Hepatocyte (in vitro differentiated cells): ENCODE data around the gene ADAMTS14. TPM values are rescaled to one million over a fixed set of nuclear protein-coding genes. Genes with fewer than 3 reads are reported as not detected.

Experiments
- DNase-seq: peaks from one replicate; pipeline ENCODE4 v3.0.0-alpha.2; 2016; ENCODE audit warnings: low spot score
- H2AFZ ChIP-seq: fragments of 200-600 bp; sonication (generic); 2 replicates; pipeline ENCODE4 v1.6.0; 2016; ENCODE audit warnings: antibody characterized with exemption, mild to moderate bottlenecking
- H3K27ac ChIP-seq: fragments of 200-600 bp; sonication (generic); 2 replicates; pipeline ENCODE4 v1.5.1; 2016; ENCODE audit warnings: mild to moderate bottlenecking
- H3K27me3 ChIP-seq: fragments of 200-600 bp; sonication (generic); 2 replicates; pipeline ENCODE4 v1.6.1; 2016
- H3K36me3 ChIP-seq: fragments of 200-600 bp; sonication (generic); replicated peaks from 2 replicates; pipeline ENCODE4 v1.5.1; 2016; ENCODE audit warnings: low read depth; ENCODE audit not compliant: insufficient read depth
- H3K4me1 ChIP-seq: fragments of 200-600 bp; sonication (generic); 2 replicates; pipeline ENCODE4 v1.5.1; 2016; ENCODE audit warnings: mild to moderate bottlenecking, moderate library complexity; ENCODE audit not compliant: insufficient read depth
- H3K4me2 ChIP-seq: fragments of 200-600 bp; sonication (generic); 2 replicates; pipeline ENCODE4 v1.6.0; 2016
- H3K4me3 ChIP-seq: fragments of 200-600 bp; sonication (generic); 2 replicates; pipeline ENCODE4 v1.5.1; 2016; ENCODE audit warnings: mild to moderate bottlenecking
- H3K79me2 ChIP-seq: fragments of 200-600 bp; sonication (generic); 2 replicates; pipeline ENCODE4 v1.6.0; 2017; ENCODE audit warnings: mild to moderate bottlenecking
- H3K9me2 ChIP-seq: fragments of 200-600 bp; sonication (generic); replicated peaks from 2 replicates; pipeline ENCODE4 v1.6.0; 2017; ENCODE audit warnings: mild to moderate bottlenecking; ENCODE audit not compliant: insufficient read depth
- H3K9me3 ChIP-seq: fragments of 200-600 bp; sonication (generic); 2 replicates; pipeline ENCODE4 v1.5.1; 2016; ENCODE audit warnings: low read depth, mild to moderate bottlenecking
- H4K20me1 ChIP-seq: fragments of 200-600 bp; sonication (generic); 2 replicates; pipeline ENCODE4 v1.6.0; 2016; ENCODE audit warnings: mild to moderate bottlenecking; ENCODE audit not compliant: insufficient read depth, poor library complexity, severe bottlenecking
- EZH2 ChIP-seq: fragments of 200-600 bp; sonication (generic); IDR thresholded peaks from 2 replicates; pipeline ENCODE4 v1.6.1; 2016; ENCODE audit warnings: antibody characterized with exemption, mild to moderate bottlenecking, borderline replicate concordance
- EZH2phosphoT487 ChIP-seq: fragments of 200-600 bp; sonication (generic); IDR thresholded peaks from one replicate; pipeline ENCODE4 v1.6.1; 2018; ENCODE audit warnings: antibody characterized with exemption, mild to moderate bottlenecking, low read depth, moderate library complexity; ENCODE audit not compliant: unreplicated experiment, severe bottlenecking
- WGBS: methylation state at CpG from one replicate; pipeline ENCODE4 v1.1.6; 2016; ENCODE audit warnings: low lambda C conversion rate; ENCODE audit errors: missing lambda C conversion rate; 5-methylcytosine and 5-hydroxymethylcytosine counted together
- polyA plus RNA-seq: library from polyadenylated mRNA; unstranded; fragments of >200 nt; fragmentation: Nextera tagmentation; extraction: Ambion mirVana; gene quantifications from 2 replicates; pipeline ENCODE4 v1.2.1, GENCODE V29; 2016
- total RNA-seq: library from RNA; depleted of rRNA; stranded (reverse); fragments of >200 nt; gene quantifications from 2 replicates; pipeline ENCODE4 v1.2.3, GENCODE V29; 2014
- TF ChIP-seq, protein P1 (sequence below): fragments of 200-600 bp; sonication (generic); IDR thresholded peaks from 2 replicates; pipeline ENCODE4 v1.5.1; 2016; ENCODE audit warnings: antibody characterized with exemption, mild to moderate bottlenecking; ENCODE audit not compliant: poor library complexity

ADAMTS14 gene
- total and polyA plus RNA-seq, 2 experiments from 2014 or later: 0.87 to 2.1 TPM

DNA sequence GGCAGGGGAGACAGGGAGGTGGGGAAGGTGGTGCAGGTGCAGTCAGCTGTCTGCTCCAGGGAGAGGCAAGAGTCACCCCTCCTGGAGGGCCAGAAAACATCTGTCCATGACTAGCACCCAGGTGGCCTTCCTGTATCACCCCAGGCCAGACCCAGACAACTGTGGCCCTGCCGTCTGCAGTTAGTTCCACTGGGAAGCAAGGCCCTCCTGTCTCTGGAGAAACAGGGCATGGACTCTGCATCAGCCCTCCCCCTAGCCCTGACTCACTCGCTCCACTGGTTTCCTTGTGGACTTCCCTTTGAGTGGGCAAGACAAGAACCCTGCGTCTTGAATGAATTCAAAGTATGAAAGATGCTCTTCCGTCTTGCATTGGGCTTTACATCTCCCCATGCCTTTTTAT lies 100.3 kb downstream of the ADAMTS14 start:
- H3K4me1 ChIP-seq: no peaks in the 10 kb centered on the region
- WGBS: 95% methylated on average over 4 of the region's 4 CpGs

DNA sequence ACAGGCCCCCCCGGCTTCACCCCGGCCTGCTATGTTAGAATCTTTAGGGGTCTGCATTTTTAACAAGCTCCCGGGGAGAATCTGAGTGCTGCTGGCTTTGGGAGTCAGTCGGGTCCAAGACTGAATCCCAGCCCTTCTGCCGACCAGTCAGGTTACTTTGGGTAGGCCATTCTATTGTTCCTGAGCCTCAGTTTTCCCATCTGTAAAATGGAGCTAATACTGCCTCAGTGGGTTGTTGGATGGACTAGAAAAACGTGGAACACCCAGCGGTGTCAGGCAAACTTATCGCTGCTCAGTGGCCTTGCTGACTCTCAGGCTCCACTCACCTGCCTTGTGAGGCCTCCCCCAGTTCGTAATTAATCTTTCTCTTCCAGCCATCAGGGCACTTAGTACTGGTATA lies 101.2 kb downstream of the ADAMTS14 start:
- no peaks in the 10 kb centered on the region for H4K20me1 ChIP-seq
- H3K4me2 ChIP-seq: no peak overlapping the region
- no peaks in the 10 kb centered on the region for H3K79me2 ChIP-seq
- 95% methylated on average over 8 of the region's 9 CpGs for WGBS
- no peaks in the 10 kb centered on the region for H3K36me3 ChIP-seq
- H3K9me3 ChIP-seq: no peaks in the 10 kb centered on the region
- no peaks in the 10 kb centered on the region for H3K27me3 ChIP-seq
- DNase-seq: no peak
- no peaks in the 10 kb centered on the region for H3K4me1 ChIP-seq
- no peak overlapping the region for H3K27ac ChIP-seq
- no peak for TF ChIP-seq EZH2phosphoT487
- TF ChIP-seq, protein P1, sequence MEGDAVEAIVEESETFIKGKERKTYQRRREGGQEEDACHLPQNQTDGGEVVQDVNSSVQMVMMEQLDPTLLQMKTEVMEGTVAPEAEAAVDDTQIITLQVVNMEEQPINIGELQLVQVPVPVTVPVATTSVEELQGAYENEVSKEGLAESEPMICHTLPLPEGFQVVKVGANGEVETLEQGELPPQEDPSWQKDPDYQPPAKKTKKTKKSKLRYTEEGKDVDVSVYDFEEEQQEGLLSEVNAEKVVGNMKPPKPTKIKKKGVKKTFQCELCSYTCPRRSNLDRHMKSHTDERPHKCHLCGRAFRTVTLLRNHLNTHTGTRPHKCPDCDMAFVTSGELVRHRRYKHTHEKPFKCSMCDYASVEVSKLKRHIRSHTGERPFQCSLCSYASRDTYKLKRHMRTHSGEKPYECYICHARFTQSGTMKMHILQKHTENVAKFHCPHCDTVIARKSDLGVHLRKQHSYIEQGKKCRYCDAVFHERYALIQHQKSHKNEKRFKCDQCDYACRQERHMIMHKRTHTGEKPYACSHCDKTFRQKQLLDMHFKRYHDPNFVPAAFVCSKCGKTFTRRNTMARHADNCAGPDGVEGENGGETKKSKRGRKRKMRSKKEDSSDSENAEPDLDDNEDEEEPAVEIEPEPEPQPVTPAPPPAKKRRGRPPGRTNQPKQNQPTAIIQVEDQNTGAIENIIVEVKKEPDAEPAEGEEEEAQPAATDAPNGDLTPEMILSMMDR: no peak
- TF ChIP-seq EZH2: no peak
- H3K4me3 ChIP-seq: no peak overlapping the region
- H3K9me2 ChIP-seq: no peaks in the 10 kb centered on the region
- H2AFZ ChIP-seq: no peak overlapping the region

More for the DNA sequence above, 100.3 kb downstream of the ADAMTS14 start:
- Histone ChIP-seq H3K4me2 (no peak overlapping the region), H3K4me3 (no peak overlapping the region), H4K20me1 (no peaks in the 10 kb centered on the region), H2AFZ (no peak overlapping the region), H3K36me3 (no peaks in the 10 kb centered on the region), H3K9me2 (no peaks in the 10 kb centered on the region), H3K27ac (no peak overlapping the region), H3K79me2 (no peaks in the 10 kb centered on the region), H3K27me3 (no peaks in the 10 kb centered on the region), H3K9me3 (no peaks in the 10 kb centered on the region)
- no peak for DNase-seq
- TF ChIP-seq EZH2: no peak
- TF ChIP-seq EZH2phosphoT487: no peak
- TF ChIP-seq, protein P1: no peak

DNA sequence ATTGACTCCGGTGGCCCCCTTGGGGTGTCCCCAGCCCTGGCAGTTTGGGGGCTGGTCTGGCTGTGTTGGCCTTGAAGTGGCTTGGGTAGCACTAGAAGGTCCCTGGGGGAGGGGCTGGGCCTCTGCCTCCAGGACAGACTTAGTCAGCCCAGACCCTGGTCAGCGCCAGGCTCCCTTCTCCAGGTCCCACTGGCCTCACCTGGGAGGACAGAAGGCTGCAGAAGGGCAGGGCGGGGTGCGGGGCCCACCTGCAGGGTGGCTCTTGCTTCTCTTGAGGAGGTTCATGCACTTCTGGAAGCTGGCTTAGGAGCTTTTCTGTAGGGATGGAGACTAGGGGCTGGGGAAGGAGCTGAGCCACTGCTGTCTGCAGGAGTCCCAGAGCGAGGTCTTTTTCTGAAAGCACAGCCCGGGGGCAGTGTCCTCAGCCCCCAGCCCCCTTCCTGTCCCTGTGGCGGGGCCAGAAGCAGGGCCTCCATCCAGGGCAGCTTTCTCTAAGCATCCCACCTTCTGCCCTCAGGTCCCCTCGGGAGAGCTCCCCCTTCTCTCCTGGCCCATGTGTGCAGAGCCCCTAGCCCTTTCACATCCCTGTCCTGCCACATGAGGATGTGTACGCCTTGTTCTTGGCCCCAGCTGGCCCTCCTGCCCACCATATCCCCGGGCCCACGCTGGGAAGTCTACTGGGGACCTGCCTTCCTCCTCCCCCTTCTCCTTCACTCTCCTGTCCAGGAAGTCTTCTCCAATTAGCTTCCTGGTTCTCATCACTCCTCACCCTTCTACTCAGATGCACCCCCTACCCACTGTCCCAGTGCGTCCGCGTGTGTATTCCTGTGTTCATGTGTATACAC lies 101.9 kb downstream of the ADAMTS14 start:
- 86% methylated on average over 14 of the region's 14 CpGs for WGBS
- peaks cover 4% of the 10 kb centered on the region for H3K4me1 ChIP-seq
- H3K27ac ChIP-seq: no peak overlapping the region
- no peaks in the 10 kb centered on the region for H3K79me2 ChIP-seq
- TF ChIP-seq, protein P1: no peak
- no peak for TF ChIP-seq EZH2phosphoT487
- no peak for TF ChIP-seq EZH2
- H3K9me2 ChIP-seq: no peaks in the 10 kb centered on the region
- no peak overlapping the region for H3K4me3 ChIP-seq
- no peaks in the 10 kb centered on the region for H3K27me3 ChIP-seq
- no peaks in the 10 kb centered on the region for H3K36me3 ChIP-seq
- DNase-seq: no peak
- H4K20me1 ChIP-seq: no peaks in the 10 kb centered on the region
- H2AFZ ChIP-seq: no peak overlapping the region
- H3K4me2 ChIP-seq: no peak overlapping the region
- no peaks in the 10 kb centered on the region for H3K9me3 ChIP-seq
